NCI-H1436 treated with DMSO at 0.1 percent for 48 hours (cell line): ENCODE data around the gene WTIP.
"Not testable (repeated sequence)": the region's sequence is repeated elsewhere in the genome, so short reads cannot be mapped to it uniquely, and the experiment has no call there.

Experiments
- DNase-seq: peaks from one replicate; lab custom pipeline; 2025; lab: John Stamatoyannopoulos, UW

Gene WTIP

GRCh38 chr19:34480971-34481841 lies at the start of gene WTIP:
WTIP (plus strand) TSS chr19:34481758; CDS start chr19:34481975, 217 bp downstream.
- DNase-seq: no peak

GRCh38 chr19:34432797-34433196 lies 48.8 kb upstream of the WTIP start:
- no peak for DNase-seq

GRCh38 chr19:34436716-34437115 lies 44.8 kb upstream of the WTIP start:
- DNase-seq: no peak

GRCh38 chr19:34448191-34448590 lies 33.4 kb upstream of the WTIP start:
- no peak for DNase-seq

GRCh38 chr19:34452723-34453122 lies 28.8 kb upstream of the WTIP start:
- DNase-seq: no peak

GRCh38 chr19:34454091-34454490 lies 27.5 kb upstream of the WTIP start:
- DNase-seq: no peak

- DNase-seq: no peak
These were observed 26.9 kb upstream of the WTIP start for GRCh38 chr19:34454685-34455084.

- DNase-seq: not testable (repeated sequence)
These were observed 25.6 kb upstream of the WTIP start for GRCh38 chr19:34455783-34456480.

GRCh38 chr19:34457446-34457845 lies 24.1 kb upstream of the WTIP start:
- no peak for DNase-seq

- DNase-seq: no peak
These were observed 22.9 kb upstream of the WTIP start for GRCh38 chr19:34458677-34459076.

- DNase-seq: no peak
These were observed 21.9 kb upstream of the WTIP start for GRCh38 chr19:34459614-34460013.

GRCh38 chr19:34461375-34462100 lies 20.0 kb upstream of the WTIP start:
- no peak for DNase-seq

- not testable (repeated sequence) for DNase-seq
These were observed 16.8 kb upstream of the WTIP start for GRCh38 chr19:34464785-34465184.

- DNase-seq: no peak
These were observed 13.1 kb upstream of the WTIP start for GRCh38 chr19:34468409-34468808.

- DNase-seq: not testable (repeated sequence)
These were observed 12.5 kb upstream of the WTIP start for GRCh38 chr19:34469026-34469425.

- no peak for DNase-seq
These were observed 9.5 kb upstream of the WTIP start for GRCh38 chr19:34471906-34472700.

- DNase-seq: no peak
These were observed 7.1 kb upstream of the WTIP start for GRCh38 chr19:34474233-34474989.

- no peak for DNase-seq
These were observed 6.3 kb upstream of the WTIP start for GRCh38 chr19:34475026-34475974.

- DNase-seq: no peak
These were observed 5.5 kb upstream of the WTIP start for GRCh38 chr19:34475975-34476594.
